Purkinje cell (primary cell): ENCODE data around the gene ZBTB8B. TPM values are rescaled to one million over a fixed set of nuclear protein-coding genes. Genes with fewer than 3 reads are reported as not detected.

Source experiments
- polyA plus RNA-seq: library from polyadenylated mRNA; unstranded; fragments of >200 nt; fragmentation: Nextera tagmentation; gene quantifications from 2 replicates; pipeline ENCODE4 v1.2.1, GENCODE V29; 2014

The ZBTB8B gene
- 0.77 and 1.6 TPM in 2 replicates for polyA plus RNA-seq

DNA sequence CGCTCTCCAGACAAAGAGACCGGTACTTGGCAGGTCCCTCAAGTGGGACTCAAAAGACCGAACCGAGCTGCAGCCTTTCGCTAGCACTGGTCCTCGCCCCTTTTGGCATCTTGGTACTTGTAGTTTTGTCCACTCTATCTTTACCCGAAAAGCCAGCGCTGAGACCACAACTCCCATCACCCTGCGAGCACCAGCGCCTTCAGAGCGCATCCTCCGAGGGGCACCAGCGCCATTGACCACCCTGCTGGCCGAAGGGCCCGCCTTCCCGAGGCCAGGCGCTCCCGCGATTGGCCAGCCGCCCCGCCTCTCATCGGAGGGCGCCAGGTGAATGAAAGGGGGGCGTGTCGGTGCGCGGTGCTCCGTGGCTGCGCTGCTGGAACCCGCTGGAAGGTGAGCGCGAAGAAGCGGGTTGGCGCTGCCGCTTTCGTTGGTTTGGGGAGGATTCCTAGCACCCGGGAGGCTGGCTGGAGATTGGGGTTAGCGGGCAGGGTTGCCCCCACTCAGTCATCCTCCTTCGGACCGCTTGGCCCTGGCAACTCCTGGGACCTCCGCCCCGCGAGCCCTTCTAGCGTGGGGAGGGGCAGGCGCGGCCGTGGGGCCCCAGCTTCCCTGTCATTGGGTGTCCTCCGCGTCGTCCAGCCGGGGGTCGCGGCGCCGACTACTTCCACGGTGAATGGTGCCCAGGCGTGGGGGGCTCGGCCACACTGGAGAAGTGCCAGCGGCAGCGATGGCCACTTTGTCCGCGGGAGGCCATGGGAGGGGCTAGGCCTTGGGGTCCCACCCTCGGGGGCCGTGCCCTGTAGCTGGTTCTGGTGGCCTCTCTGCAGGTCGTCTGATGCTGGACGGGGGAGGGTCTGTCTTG is at the start of gene ZBTB8B:
Gene ZBTB8B, plus strand, starts transcription at position 357 of the 862 bp plus-strand sequence. CDS start 5,553 bp downstream, outside the sequence.

Other genes with a start within 250 kb of the ZBTB8B start
- 7.8 and 9.4 TPM in 2 replicates for gene TMEM234, start 242.7 kb upstream of the ZBTB8B start, polyA plus RNA-seq
- 269 and 369 TPM in 2 replicates for gene EIF3I, start 242.7 kb upstream of the ZBTB8B start, polyA plus RNA-seq
- not detected in 2 replicates for gene FAM167B, start 217.8 kb upstream of the ZBTB8B start, polyA plus RNA-seq
- not detected in 2 replicates for gene LCK, start 213.8 kb upstream of the ZBTB8B start, polyA plus RNA-seq
- 0.93 and 3.0 TPM in 2 replicates for gene HDAC1, start 173.0 kb upstream of the ZBTB8B start, polyA plus RNA-seq
- gene MARCKSL1, start 128.8 kb upstream of the ZBTB8B start, polyA plus RNA-seq = 74.5 and 124 TPM in 2 replicates
- gene FAM229A, start 102.6 kb upstream of the ZBTB8B start, polyA plus RNA-seq = not detected in 2 replicates
- not detected in 2 replicates for gene TSSK3, start 102.5 kb upstream of the ZBTB8B start, polyA plus RNA-seq
- gene BSDC1, start 70.6 kb upstream of the ZBTB8B start, polyA plus RNA-seq = 11.9 and 14.3 TPM in 2 replicates
- 0.31 and 0.77 TPM in 2 replicates for gene ZBTB8A, start 74.4 kb downstream of the ZBTB8B start, polyA plus RNA-seq
- 166 and 168 TPM in 2 replicates for gene ZBTB8OS, start 185.5 kb downstream of the ZBTB8B start, polyA plus RNA-seq
- 101 and 108 TPM in 2 replicates for gene RBBP4, start 186.1 kb downstream of the ZBTB8B start, polyA plus RNA-seq
- 18.2 and 37.0 TPM in 2 replicates for gene SYNC, start 237.7 kb downstream of the ZBTB8B start, polyA plus RNA-seq